ENCODE results near the gene LIMS1.

LIMS1 gene

GRCh38 chr2:108616318-108616717 lies 82.0 kb downstream of the LIMS1 start:
- DNase-seq = no peak

GRCh38 chr2:108616751-108617161 lies 82.5 kb downstream of the LIMS1 start:
- DNase-seq = no peak

- no peak for DNase-seq
These were observed 83.3 kb downstream of the LIMS1 start for GRCh38 chr2:108617617-108618016.

GRCh38 chr2:108619925-108620620 lies 85.8 kb downstream of the LIMS1 start:
- no peak for DNase-seq

GRCh38 chr2:108620656-108621055 lies 86.4 kb downstream of the LIMS1 start:
- DNase-seq = no peak

GRCh38 chr2:108621087-108621559 lies 86.9 kb downstream of the LIMS1 start:
- peak; percentile 86 for DNase-seq

GRCh38 chr2:108621687-108622681 lies 87.7 kb downstream of the LIMS1 start:
- DNase-seq = peak; percentile 49

- no peak for DNase-seq
These were observed 89.3 kb downstream of the LIMS1 start for GRCh38 chr2:108623616-108624015.

- DNase-seq = no peak
These were observed 91.0 kb downstream of the LIMS1 start for GRCh38 chr2:108625186-108625827.

- no peak for DNase-seq
These were observed 91.5 kb downstream of the LIMS1 start for GRCh38 chr2:108625828-108626195.

- no peak for DNase-seq
These were observed 92.7 kb downstream of the LIMS1 start for GRCh38 chr2:108626995-108627394.

GRCh38 chr2:108627911-108628567 lies 93.8 kb downstream of the LIMS1 start:
- no peak for DNase-seq

- DNase-seq = no peak
These were observed 94.7 kb downstream of the LIMS1 start for GRCh38 chr2:108628936-108629335.

GRCh38 chr2:108629417-108629816 lies 95.1 kb downstream of the LIMS1 start:
- DNase-seq = peak; percentile 35

GRCh38 chr2:108630567-108631405 lies 96.5 kb downstream of the LIMS1 start:
- no peak for DNase-seq

- DNase-seq = no peak
These were observed 98.3 kb downstream of the LIMS1 start for GRCh38 chr2:108632332-108633160.

- DNase-seq = no peak
These were observed 99.1 kb downstream of the LIMS1 start for GRCh38 chr2:108633409-108633808.

GRCh38 chr2:108634011-108634410 lies 99.7 kb downstream of the LIMS1 start:
- no peak for DNase-seq

GRCh38 chr2:108634576-108635160 lies 100.4 kb downstream of the LIMS1 start:
- DNase-seq = no peak

- no peak for DNase-seq
These were observed 101.5 kb downstream of the LIMS1 start for GRCh38 chr2:108635630-108636354.

All from CD4-positive, alpha-beta T cell treated with Interleukin-17A for 1 hour (primary cell).